ENCODE measurements around the gene CUX1.
A peak's percentile ranks its signal among the peaks of the same experiment; 100 is the strongest.
"Not testable (repeated sequence)": the region's sequence is repeated elsewhere in the genome, so short reads cannot be mapped to it uniquely, and the experiment has no call there.

CUX1 gene

DNA sequence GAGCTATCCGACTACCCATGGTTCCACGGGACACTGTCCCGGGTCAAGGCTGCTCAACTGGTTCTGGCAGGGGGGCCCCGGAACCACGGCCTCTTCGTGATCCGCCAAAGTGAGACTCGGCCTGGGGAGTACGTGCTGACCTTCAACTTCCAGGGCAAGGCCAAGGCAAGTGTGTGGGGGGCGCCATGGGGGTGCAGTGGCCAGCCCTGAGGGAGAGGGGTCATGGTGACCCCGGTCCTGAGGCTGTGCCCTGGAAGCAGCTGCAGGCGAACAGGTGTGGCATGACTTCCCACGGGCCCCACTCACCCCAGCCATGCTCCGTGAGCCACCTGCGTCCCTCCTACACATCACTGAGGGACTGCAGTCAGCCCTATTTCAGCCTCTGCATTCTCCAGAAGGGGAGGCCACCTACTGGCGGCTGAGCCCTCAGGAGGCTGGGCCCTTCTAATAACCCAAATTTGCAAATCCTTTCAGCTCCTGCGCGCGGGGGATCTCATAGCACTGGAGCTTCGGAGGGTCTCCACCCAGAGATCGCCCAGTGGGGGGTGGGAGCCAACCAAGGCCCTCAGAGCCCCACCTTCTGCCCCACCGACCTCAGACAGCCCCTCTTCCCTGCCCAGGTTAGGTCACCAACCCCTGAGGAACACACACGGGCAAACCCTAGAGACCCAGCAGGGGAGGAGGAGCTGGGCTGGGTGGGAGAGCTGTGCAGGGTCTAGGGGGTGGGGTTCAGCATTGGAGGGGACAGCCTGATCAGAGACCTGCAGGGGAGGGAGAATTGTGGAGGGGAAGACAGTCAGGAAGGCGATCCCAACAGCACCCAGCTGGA is 500.0 kb downstream of the CUX1 start:
- no peak for DNase-seq (ENCODE audit: low spot score)

GRCh38 chr7:102318482-102318971 is 501.1 kb downstream of the CUX1 start:
- DNase-seq (ENCODE audit: low spot score), result no peak

- DNase-seq (ENCODE audit: low spot score), result no peak
Observed at GRCh38 chr7:102319671-102320070, 502.2 kb downstream of the CUX1 start.

DNA sequence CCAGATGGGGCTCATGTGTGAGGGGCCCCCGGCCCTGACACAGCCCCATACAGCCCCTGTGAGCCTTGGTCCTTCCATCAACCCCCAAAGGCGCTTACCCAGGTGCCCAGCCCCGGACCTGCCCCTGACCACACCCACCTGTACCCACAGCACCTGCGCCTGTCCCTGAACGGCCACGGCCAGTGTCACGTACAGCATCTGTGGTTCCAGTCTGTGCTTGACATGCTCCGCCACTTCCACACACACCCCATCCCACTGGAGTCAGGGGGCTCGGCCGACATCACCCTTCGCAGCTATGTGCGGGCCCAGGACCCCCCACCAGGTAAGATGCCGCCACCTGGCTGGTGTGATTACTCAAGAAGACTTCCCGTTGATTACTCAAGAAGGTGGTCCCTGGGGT is 502.8 kb downstream of the CUX1 start:
- DNase-seq (ENCODE audit: low spot score), result no peak

DNA sequence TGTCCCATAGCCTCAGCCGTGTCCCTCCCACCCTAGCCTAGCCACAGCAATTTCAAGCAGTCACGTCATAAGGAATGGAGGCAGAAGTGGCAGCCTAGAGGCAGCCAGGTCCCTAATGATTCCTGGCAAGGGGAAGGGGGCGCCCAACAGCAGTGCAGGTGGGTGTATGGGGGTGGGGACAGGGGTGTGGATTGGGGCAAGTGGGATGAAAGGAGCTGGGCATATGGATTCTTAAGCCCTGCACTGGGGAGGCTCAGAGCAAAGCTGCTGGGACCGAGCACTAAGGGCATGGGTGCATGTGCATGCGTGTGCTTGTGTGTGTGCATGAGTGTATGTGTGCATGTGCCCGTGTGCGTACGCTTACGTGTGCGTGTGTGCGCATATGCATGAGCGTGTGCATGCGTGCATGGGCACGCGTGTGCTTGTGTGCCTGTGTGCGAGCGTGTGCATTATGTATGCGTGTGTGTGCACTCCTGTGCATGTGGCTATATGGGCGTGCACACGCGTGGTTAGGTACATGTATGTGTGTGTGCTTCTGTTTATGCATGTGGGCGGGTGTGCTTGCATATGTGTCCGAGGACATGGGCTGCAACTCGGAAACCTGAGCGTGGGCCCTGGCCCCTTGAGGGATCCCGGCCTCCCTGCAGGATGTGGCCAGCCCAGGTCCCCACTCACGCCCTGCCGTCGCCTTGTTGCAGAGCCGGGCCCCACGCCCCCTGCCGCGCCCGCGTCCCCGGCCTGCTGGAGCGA is 503.4 kb downstream of the CUX1 start:
- DNase-seq (ENCODE audit: low spot score), result no peak

DNA sequence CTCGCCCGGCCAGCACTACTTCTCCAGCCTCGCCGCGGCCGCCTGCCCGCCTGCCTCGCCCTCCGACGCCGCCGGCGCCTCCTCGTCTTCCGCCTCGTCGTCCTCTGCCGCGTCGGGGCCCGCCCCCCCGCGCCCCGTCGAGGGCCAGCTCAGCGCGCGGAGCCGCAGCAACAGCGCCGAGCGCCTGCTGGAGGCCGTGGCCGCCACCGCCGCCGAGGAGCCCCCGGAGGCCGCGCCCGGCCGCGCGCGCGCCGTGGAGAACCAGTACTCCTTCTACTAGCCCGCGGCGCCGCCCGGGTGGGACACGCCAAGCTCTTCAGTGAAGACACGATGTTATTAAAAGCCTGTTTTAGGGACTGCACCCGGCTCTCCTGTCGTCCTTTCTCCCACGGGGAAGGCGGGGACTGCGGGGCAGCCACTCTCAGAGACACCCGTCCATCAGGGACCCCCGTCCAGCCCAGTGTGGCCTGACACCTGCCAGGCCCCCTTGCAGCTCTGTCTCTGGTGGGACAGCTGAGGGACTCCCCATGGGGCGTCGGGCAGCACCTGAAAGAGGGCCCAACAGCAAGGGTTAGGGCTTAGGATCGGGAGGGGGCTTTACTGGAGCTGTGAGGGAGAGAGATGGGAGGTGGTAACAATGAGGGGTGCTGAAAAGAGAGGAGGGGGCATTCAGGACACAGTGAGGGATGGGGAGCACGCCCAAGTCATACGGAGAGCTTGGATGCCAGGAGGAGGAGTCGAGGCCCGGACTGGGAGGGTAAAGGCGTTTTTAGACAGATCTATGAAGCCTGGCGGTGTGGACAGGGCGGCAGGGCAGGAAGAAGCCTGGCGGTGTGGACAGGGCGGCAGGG is 504.1 kb downstream of the CUX1 start:
- peak; percentile 68 for DNase-seq (ENCODE audit: low spot score)

GRCh38 chr7:102322202-102322715 is 504.8 kb downstream of the CUX1 start:
- no peak for DNase-seq (ENCODE audit: low spot score)

GRCh38 chr7:102323914-102324195 is 506.4 kb downstream of the CUX1 start:
- no peak for DNase-seq (ENCODE audit: low spot score)

DNA sequence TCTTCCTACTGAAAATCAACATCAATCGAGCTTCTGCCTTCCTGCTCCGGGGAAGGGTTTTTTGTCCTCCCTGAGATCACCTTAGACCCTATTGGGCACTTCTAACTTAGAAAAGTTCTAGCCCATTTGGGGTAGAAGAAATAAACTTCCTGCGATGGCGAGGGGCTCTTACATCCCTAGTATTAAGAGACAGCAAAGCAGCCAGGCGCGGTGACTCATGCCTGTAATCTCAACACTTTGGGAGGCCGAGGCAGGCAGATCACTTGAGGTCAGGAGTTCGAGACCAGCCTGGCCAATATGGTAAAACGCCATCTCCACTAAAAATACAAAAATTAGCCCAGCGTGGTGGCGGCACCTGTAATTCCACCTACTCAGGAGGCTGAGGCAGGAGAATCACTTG is 507.7 kb downstream of the CUX1 start:
- not testable (repeated sequence) for DNase-seq (ENCODE audit: low spot score)

DNA sequence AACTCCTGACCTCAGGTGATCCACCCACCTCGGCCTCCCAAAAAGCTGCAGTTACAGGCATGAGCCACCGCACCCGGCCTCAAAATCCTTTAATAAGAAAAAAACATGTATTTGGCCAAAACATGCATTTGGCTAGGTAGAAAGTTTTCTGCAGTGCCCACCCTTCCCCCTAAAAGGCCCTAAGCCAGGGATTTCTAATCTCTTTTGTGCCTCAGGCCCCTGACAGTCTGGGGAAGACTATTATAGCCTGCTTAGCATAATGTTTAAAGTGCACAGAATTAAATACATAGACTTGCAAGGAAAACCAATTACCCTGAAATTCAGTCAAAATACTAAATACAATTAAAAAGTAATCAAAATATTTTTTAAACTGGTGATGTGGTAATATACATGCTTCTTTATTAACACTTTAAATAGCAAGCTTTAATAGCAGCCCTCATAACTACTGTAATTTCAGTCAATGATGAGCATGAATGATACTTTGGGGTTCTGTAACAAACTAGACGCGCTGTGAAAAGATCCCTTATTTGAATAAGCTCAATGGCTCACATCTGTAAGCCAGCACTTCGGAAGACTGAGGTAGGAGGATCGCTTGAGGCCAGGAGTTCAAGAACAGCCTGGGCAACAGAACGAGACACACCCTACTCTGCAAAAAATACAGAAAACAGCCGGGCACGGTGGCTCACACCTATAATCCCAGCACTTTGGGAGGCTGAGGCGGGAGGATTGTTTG is 508.9 kb downstream of the CUX1 start:
- DNase-seq (ENCODE audit: low spot score), result no peak

DNA sequence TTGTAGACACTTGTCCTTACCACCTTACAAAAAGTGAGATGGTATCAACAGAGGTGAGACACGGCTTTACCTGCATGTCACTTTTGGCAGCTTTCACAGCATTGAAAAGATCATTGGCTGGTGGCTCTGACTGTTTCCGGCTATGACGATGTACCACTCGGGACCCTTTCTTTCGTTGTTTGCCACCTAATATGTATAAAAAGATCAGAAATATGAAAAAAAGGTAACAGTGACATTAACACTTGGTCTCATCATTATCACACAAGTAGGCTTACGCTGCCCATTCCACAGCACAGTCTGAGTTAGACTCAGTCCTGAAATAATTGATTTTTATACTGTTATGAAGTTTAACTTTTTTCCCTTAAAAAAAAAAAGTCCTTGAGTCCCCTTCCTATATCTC is 509.8 kb downstream of the CUX1 start:
- not testable (repeated sequence) for DNase-seq (ENCODE audit: low spot score)

GRCh38 chr7:102328863-102329262 is 511.4 kb downstream of the CUX1 start:
- not testable (repeated sequence) for DNase-seq (ENCODE audit: low spot score)

DNA sequence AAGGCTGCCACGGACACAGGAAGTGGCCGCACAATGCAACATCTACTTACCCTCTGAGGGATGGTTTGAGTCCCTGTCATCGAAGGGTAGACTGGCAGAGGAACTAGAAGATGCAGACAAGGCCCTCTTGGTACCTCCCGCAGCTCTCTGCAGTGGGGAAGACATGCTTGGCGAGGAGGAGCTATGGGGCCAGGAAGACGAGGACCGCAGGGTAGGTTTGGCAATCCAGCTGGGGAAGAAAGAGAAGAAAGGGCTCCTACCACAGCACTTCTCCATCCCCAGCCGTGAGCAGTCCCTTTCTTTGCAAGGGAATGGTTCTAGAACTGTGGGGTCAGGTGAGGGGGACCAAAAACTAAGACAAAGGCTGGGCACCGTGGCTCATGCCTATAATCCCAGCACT is 511.9 kb downstream of the CUX1 start:
- DNase-seq (ENCODE audit: low spot score), result not testable (repeated sequence)

- DNase-seq (ENCODE audit: low spot score), result not testable (repeated sequence)
Observed at GRCh38 chr7:102330666-102331460, 513.4 kb downstream of the CUX1 start.

Data from ecto neural progenitor cell (in vitro differentiated cells).